Measurements from ENCODE around the gene BNC2.

Gene BNC2

GRCh38 chr9:16434526-16434925 is 435.9 kb downstream of the BNC2 start:
- no peak for DNase-seq

GRCh38 chr9:16433494-16433893 is 437.0 kb downstream of the BNC2 start:
- no peak for DNase-seq

- no peak for DNase-seq
Measured at GRCh38 chr9:16431666-16432392, 438.6 kb downstream of the BNC2 start.

- no peak for DNase-seq
Measured at GRCh38 chr9:16429671-16430070, 440.8 kb downstream of the BNC2 start.

DNA sequence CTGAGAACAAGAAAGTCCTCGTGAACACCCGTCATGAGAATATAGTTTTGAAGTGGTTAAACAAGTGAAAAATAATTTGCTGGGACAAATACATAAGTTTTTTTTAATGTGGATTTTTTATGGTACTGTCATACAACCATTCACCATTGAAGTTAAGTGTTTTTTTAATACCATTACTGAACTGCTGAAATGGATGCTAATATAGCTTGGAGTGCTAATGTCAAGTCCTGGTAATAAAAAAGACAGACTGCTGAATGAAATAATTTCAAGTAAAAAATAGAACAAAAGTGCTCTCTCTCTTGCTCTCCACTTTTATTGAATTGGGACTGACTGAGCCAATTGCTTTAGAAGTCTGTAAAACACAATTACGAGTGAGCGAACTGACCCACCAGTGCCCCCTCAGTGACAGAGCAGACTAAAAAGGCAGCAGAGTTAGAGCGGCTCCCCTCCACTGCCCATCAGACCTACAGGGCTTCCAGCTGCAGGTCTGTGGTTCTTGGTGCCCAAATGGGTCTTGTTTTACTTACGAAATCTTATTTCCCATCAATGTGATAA is 442.5 kb downstream of the BNC2 start:
- no peak for DNase-seq

DNA sequence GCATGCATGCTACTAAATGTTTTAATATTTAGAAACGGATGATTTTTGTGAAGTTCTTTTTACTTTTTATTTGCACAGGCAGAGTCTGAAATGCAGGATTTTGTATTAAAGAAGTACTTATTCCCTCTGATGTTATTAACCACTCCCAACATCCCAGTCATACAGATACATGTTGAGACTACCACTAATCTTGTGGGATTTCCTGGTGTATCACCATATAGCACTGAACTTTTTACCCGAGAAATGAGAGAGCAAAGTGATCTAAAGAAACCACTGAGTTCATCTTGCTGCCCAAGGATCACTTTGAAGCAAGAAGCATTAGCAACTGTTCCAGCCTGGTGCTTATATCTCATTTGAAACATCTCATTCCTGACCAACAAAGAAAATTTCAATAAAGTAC is 443.8 kb downstream of the BNC2 start:
- DNase-seq, result no peak

DNA sequence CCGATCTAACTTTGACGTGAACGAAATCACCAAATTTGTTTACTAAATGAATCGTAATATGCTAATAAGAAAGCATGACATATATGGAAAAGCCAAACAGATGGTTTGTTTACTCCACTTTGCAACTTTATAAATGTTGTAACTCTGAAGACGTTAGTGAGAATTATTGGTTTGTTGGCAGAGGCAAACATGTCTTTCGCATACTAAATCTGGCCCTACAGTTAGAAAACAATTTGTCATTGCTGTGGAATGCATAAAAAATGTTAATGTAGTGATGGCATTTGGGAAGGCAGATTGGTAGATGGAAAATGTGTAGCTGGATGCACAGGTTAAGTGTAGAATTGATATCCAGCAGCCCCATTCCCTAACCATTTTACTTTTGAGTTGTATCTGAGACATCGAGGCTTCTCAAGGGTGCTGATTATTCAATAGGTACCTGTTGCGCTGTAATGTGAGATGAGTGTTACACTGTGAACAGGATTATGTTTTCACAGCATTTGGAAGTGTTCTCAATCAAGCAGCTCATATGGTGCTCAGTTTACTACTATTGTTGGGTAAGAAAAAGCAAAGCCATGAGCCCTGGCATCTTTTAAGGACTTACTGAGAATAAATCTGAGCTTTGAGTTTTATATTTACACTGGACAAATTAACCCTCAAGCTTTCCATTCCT is 444.8 kb downstream of the BNC2 start:
- DNase-seq, result no peak

DNA sequence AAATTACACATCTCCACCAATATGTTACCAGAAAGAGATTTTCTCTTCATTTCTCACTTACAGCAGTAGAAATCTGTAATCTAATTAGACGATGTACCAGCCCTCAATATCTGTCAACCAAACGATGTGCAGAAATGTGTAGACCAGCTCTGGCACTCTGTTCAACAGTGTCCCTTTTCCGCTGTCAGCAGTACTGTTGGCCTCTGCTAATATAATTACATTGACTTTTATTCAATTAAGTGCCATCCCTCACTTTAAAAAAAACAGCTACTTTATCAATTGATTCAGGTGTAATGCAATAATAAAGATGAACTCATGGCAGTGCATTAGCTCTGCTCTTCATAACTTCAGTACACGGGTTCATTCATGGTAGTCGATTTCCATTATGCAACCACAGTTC is 448.4 kb downstream of the BNC2 start:
- no peak for DNase-seq

DNA sequence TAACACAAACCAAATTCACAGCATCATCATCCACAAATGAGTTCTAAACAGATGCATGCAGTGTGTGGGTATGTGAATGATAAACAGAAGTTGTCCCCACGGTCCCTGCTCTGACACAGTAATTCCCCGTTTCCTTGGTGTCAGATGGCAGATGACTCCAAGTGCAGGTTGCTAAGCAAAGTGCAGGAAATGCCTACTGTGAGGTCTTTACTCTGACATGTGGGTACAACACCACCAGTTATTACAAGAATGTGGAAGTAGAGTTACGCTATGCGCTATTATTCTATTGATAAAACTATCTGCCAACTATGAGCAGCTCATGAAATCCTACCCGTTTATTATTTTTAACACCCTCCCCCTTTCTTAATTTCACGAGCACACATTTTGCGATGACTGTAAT is 448.9 kb downstream of the BNC2 start:
- no peak for DNase-seq

DNA sequence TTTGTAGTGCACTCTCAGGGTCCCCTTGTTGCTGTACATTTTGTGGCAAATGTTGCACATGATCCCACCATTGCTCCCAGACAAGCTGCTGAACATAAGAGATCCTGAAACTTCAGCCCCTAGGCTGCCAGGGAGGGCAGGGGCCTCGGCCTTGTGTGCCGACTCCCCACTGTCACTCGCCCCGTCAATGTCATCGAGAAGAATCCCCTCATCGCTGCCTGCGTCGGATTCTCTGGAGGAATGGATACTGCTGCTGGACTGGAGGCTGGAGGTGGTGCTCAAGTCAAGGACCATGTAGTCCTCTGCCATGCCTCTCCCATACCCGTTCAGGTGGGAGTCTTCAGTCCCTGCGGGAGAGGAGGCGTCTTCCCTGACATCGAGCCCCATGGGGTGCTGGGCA is 451.3 kb downstream of the BNC2 start:
- no peak for DNase-seq

DNA sequence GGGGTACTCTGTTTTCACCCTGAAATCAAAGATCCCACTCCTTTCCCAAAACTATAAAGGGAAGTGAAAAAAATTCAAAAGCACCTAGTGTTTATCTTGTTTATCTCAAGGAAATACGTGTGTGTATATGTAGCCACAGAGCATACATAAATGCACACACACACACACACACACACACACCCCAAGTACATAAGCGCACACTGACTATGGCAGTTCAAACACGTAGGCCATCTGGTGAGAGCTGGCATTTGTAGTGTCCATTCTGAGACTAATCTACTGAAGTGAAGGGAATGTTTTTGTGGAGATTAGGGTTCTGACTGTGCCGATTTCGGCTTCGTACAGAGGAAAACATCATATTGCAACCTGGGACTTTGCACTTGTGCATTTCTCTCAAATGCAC is 451.7 kb downstream of the BNC2 start:
- no peak for DNase-seq

DNA sequence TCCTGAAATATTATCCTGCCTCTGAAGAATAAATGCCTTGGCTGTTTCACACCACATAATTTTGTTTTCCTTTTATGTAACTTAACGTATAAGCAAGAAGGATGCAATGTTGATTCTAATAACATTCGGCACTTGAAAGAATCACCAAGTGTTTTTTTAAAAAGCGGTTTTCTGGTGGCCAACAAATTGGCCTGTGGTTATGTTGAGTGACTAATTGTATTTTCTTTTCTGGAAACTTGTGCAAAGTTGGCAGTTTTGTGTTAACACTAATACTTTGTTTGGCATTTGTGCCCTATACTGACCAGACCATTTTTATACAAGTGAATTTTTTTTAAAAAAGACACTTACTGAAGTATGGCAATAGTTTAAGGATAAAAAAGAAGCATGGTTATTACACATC is 452.7 kb downstream of the BNC2 start:
- no peak for DNase-seq

DNA sequence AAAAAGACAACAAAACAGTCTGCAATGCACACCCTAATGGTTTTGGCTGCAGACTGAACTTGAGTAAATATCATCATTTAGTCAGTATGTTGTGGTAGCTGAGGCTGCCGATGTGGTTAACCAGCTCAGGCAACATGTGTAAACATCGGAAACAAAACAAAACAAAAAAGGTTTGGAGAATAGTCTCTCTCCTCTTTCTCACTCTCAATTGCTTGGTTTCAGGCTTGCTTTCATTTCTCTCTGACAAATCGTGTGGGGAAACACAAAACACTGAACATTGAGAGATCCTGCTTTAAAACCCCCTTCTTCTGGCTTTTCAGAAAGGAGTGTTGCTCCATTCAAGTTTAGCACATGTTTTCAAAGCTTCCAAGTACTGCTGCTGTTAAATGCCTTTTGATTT is 453.3 kb downstream of the BNC2 start:
- DNase-seq, result no peak

GRCh38 chr9:16414451-16414850 is 456.0 kb downstream of the BNC2 start:
- no peak for DNase-seq

DNA sequence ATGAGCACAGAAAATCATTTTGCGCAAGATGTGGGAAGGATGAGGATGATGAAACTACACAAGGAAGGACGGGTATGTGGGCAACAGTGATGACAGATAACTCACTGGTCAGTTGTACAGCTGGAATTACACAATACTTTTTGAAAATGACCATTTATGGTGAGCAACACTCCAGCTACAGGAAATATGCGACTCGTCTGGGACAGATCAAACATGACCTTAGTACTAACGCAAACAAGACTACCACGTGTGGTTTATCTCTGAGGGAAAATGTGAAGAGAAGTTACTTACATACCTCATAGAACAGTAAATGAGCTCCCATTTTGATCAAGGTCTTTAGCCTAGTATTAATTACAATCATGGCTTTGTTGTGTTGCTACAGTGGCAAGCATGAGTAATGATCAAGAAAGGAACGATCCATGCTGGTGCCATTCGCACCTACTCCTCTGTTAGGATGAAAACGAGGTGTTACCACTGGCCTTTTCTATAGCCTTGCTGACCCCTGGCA is 456.9 kb downstream of the BNC2 start:
- peak; percentile 25 for DNase-seq

DNA sequence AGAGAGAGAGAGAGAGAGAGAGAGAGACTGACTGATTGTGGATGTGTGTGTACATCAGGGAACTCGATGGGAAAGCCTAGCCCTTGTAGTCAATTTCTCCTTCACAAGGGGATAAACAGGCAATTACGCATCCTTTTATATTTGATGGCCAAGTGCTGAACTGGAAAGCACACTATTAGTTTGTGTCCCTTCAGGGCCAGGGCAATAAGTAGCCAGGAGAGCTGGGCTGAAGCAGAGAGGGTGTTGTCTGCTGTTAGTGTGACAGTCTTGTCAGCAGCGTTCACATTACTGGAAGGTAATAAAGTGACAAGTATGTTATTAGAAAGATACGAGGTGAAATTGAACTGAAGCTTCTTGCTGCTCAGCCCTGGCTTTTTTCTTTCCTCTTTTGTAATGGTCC is 457.7 kb downstream of the BNC2 start:
- DNase-seq, result no peak

DNA sequence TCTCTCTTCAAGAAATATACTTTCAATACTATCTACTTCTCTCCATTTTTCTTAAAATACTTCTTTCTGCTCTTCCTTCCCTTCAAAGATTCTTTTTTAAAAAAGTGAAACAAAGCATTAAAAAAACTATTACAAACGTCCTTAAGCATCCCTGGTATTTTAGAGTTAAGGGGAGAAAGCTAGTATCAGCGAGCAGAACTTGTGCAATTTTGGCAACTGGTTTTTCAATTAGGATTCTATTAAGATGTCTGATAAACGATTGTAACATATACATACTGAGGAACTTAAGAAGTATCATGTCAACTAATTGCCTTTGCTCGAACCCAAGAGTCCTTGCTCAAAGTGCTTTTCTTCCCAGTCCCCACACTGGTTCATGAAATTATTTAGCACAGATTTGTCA is 459.2 kb downstream of the BNC2 start:
- DNase-seq, result no peak

DNA sequence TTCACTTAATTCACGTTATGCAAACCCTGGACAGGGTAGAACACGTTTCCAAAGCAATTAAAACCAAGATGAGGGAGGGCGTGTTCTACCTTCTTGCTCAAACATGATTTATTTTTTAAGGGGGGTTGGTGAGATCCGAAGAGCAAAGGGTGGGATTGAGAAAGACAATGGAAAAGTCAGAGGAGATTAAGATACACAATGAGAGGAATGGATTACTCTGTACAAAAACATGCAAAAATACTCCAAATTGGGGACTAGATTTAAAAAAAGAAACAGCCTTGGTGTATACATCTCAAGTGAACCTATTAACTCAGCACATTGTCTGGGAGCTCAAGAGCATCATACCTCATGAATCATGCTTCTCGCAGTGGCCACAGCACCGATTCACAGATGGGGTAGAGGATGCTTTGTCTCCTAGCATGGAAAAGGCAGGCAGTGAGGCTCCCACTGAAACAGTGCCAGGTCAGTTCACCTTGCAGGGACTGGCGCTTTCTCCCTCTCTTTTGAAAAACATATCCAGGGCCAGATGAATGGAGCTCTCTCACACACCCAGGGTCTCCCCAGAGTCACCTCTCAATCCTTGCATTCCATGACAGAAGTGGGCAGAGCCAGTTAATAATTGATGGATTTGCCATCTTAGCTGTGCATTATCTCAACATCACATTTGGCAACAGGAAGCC is 459.7 kb downstream of the BNC2 start:
- DNase-seq, result no peak

DNA sequence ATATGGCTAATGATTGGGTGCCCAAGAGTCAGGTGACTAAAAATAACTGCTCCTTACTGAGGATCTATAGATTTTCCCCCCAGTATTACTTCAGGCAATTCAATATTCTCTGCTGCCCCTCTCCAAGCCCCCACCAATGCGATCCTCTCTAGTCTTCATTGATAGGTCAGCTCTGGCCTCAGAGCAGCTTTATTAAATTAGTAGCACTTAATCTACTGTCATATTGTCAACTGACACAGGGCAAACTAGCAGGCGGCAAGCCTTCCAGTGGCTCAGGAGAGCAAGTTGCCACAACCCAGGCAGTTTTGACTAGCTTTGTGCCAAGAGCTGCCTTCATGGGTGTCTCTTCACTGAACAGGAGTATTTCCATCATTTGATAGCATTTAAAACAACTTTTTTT is 462.9 kb downstream of the BNC2 start:
- DNase-seq, result no peak

DNA sequence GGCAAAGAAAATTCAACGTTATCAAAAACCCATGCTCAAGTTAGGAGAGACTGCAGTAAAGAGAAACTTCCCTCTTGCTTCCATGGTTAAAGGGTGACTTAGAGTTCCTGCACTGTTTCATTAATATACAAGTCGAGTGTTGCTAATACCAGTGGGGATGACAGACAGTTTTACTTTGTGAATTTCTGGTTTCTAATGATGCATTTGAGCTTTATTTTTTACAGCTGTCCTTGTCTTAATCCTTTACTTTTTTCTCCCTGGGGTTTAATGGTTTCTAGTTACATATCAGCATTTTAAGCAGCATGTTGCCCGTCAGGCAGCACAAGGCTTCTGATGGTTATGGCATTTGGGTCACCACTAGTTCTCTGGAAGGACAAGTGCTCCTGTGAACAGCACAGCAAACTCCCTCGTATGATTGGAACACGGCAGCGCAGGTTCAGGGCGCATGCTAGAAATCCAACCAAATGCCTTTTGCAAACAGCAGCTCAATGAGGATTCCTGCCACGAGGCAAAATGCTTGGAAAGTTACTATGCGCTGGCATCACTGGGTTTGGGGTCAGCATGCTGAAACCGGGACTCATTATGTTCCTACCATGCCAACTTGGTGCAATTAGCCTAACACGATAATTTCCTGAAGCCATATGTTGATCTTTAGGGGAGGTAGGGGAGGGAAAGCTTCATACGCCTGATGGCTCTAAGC is 463.8 kb downstream of the BNC2 start:
- DNase-seq, result no peak

DNA sequence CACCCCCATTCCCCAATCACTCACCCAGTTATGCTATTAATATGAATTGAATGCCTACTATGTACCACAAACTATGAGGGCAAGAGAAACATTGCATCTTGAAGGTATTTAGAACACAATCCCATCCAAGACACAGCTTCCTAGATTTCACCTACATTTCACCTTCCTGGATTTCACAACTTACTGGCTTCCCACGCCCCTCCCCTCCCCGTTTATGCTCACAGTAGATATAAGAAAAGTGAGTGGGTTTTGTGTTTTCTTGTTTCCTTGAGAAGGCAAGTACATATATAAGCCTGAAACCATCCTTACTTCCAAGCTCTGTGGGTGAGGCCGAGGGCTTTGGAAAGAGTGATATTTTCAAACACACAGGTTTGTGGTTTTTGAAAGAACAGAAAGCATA is 465.0 kb downstream of the BNC2 start:
- DNase-seq, result no peak

GRCh38 chr9:16401701-16402100 is 468.8 kb downstream of the BNC2 start:
- no peak for DNase-seq

- no peak for DNase-seq
Measured at GRCh38 chr9:16398691-16399090, 471.8 kb downstream of the BNC2 start.

Measured in hematopoietic multipotent progenitor cell treated with erythropoietin and hydrocortisone succinate and interleukin-3 and kit ligand, for 4 days (in vitro differentiated cells).